Measurements from ENCODE around the gene PLXNC1.

DNA sequence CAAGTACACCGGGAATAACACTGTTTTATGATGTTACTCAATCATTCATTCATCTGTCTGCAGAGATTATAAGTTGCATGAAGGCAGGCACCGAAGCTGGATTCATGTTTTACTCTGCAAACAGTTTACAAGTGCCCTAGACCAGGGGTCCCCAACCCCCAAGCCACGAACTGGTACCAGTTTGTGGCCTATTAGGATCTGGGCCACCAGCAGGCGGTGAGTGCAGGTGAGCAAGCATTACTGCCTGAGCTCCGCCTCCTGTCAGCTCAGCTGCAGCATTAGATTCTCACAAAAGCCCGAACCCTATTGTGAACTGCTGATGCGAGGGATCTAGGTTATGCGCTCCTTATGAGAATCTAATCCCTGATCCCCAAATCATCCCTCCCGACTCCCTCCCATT lies 38.1 kb upstream of the PLXNC1 start:
- TF ChIP-seq CTCF (IDR thresholded peaks at IDR 0.05 in 2 of 3, conservative IDR thresholded peaks at IDR 0.05 in 1 of 3; ENCODE audit: insufficient read depth in 2 of 3, low read depth in 1 of 3, low read length in 3 of 3) = no peak
- TF ChIP-seq EWSR1 (IDR thresholded peaks at IDR 0.05; ENCODE audit: borderline replicate concordance, low read depth, partially characterized antibody) = no peak
- TF ChIP-seq, protein P1, sequence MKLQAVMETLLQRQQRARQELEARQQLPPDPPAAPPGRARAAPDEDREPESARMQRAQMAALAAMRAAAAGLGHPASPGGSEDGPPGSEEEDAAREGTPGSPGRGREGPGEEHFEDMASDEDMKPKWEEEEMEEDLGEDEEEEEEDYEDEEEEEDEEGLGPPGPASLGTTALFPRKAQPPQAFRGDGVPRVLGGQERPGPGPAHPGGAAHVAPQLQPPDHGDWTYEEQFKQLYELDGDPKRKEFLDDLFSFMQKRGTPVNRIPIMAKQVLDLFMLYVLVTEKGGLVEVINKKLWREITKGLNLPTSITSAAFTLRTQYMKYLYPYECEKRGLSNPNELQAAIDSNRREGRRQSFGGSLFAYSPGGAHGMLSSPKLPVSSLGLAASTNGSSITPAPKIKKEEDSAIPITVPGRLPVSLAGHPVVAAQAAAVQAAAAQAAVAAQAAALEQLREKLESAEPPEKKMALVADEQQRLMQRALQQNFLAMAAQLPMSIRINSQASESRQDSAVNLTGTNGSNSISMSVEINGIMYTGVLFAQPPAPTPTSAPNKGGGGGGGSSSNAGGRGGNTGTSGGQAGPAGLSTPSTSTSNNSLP (IDR thresholded peaks at IDR 0.05; ENCODE audit: borderline replicate concordance, low read depth, low read length) = no peak
- TF ChIP-seq POLR2A (conservative IDR thresholded peaks at IDR 0.05) = no peak
- TF ChIP-seq SRSF9 (IDR thresholded peaks at IDR 0.05; ENCODE audit: borderline replicate concordance, low read depth, low read length) = no peak
- no peak for TF ChIP-seq ELF1 (tag; IDR thresholded peaks at IDR 0.05)
- TF ChIP-seq, protein P2, sequence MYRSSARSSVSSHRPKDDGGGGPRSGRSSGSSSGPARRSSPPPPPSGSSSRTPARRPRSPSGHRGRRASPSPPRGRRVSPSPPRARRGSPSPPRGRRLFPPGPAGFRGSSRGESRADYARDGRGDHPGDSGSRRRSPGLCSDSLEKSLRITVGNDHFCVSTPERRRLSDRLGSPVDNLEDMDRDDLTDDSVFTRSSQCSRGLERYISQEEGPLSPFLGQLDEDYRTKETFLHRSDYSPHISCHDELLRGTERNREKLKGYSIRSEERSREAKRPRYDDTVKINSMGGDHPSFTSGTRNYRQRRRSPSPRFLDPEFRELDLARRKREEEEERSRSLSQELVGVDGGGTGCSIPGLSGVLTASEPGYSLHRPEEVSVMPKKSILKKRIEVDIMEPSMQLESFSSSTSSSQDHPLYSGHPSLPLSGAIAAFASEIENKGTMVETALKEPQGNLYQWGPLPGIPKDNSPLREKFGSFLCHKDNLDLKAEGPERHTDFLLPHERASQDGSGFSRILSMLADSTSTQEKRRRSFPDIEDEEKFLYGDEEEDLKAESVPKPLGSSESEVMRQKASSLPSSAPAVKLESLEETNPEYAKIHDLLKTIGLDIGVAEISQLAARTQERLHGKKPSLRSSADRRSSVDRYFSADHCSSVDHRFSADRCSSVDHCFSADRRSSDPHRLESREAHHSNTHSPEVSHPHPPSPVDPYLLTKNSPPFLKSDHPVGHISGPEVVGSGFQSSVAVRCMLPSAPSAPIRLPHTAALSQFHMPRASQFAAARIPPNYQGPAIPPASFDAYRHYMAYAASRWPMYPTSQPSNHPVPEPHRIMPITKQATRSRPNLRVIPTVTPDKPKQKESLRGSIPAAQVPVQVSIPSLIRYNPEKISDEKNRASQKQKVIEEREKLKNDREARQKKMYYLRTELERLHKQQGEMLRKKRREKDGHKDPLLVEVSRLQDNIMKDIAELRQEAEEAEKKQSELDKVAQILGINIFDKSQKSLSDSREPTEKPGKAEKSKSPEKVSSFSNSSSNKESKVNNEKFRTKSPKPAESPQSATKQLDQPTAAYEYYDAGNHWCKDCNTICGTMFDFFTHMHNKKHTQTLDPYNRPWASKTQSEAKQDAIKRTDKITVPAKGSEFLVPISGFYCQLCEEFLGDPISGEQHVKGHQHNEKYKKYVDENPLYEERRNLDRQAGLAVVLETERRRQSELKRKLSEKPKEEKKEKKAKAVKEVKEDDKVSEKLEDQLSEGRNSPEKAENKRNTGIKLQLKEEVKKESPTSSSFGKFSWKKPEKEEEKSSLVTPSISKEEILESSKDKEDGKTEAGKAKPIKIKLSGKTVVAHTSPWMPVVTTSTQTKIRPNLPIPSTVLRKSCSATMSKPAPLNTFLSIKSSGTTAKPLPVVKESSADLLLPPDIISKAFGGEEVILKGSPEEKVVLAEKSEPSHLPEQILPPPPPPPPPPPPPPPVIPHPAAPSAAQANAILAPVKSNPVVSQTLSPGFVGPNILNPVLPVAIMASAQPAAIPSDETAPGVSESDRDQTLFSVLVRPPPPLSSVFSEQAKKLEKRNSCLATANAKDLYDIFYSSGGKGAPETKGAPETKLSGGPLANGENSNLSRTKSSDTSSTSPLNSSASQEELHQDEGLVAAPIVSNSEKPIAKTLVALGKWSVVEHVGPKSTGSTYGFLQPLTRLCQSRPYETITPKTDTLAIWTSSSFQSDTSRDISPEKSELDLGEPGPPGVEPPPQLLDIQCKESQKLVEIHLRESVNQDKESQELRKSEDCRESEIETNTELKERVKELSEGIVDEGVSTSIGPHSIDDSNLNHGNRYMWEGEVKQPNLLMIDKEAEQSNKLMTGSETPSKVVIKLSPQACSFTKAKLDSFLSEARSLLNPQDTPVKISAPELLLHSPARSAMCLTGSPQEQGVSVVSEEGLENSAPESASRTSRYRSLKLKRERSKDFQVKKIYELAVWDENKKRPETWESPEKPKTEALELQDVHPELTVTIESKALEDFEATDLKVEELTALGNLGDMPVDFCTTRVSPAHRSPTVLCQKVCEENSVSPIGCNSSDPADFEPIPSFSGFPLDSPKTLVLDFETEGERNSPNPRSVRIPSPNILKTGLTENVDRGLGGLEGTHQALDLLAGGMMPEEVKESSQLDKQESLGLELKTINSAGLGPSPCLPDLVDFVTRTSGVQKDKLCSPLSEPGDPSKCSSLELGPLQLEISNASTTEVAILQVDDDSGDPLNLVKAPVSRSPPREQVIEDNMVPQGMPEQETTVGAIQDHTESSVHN (IDR thresholded peaks at IDR 0.05; ENCODE audit: borderline replicate concordance in 1 of 2, low read depth in 1 of 2) = no peak
- TF ChIP-seq ZNF232 (CRISPR knock-in tag; IDR thresholded peaks at IDR 0.05) = no peak
- TF ChIP-seq ZSCAN29 (IDR thresholded peaks at IDR 0.05) = no peak
- no peak for TF ChIP-seq TAF1 (IDR thresholded peaks at IDR 0.05; ENCODE audit: control insufficient read depth, extremely low read depth, insufficient read depth, low read length, severe bottlenecking)
- TF ChIP-seq EP300 (IDR thresholded peaks at IDR 0.05; ENCODE audit: low read length) = no peak
- TF ChIP-seq ASH1L (IDR thresholded peaks at IDR 0.05; ENCODE audit: borderline replicate concordance, low read depth, partially characterized antibody) = no peak
- no peak for TF ChIP-seq NFYB (IDR thresholded peaks at IDR 0.05; ENCODE audit: extremely low read depth, insufficient read length)
- TF ChIP-seq FOXK1 (CRISPR knock-in tag; IDR thresholded peaks at IDR 0.05; ENCODE audit: borderline replicate concordance) = no peak

All from K562 (cell line).